Lower leg skin (tissue), 3 donors: ENCODE results near the gene CXCL12.

Experiments
- CTCF ChIP-seq, 3 donors: fragments of 450-650 bp; IDR thresholded peaks; one replicate each; pipeline ENCODE4 v1.5.1; 2016; ENCODE audit warnings: antibody characterized with exemption in 3 of 3, mild to moderate bottlenecking in 3 of 3, moderate library complexity in 2 of 3
- POLR2A ChIP-seq, 2 donors: fragments of 450-650 bp; IDR thresholded peaks; one replicate each; pipeline ENCODE4 v1.6.1; 2016 to 2017; ENCODE audit warnings: antibody characterized with exemption in 2 of 2, mild to moderate bottlenecking in 1 of 2, moderate library complexity in 1 of 2

GRCh38 chr10:44354771-44355170, 30.1 kb downstream of the CXCL12 start:
- TF ChIP-seq CTCF (IDR thresholded peaks at IDR 0.05): no peak
- TF ChIP-seq POLR2A (IDR thresholded peaks at IDR 0.05): no peak
